HG02610 (cell line): ENCODE measurements around the gene APOA4.

Experiments
- ATAC-seq: cut with Tn5 transposase; IDR thresholded peaks from one replicate; pipeline ENCODE4 v1.9.1; 2021; ENCODE audit warnings: mild to moderate bottlenecking, moderate library complexity; ENCODE audit not compliant: unreplicated experiment

Gene APOA4

DNA sequence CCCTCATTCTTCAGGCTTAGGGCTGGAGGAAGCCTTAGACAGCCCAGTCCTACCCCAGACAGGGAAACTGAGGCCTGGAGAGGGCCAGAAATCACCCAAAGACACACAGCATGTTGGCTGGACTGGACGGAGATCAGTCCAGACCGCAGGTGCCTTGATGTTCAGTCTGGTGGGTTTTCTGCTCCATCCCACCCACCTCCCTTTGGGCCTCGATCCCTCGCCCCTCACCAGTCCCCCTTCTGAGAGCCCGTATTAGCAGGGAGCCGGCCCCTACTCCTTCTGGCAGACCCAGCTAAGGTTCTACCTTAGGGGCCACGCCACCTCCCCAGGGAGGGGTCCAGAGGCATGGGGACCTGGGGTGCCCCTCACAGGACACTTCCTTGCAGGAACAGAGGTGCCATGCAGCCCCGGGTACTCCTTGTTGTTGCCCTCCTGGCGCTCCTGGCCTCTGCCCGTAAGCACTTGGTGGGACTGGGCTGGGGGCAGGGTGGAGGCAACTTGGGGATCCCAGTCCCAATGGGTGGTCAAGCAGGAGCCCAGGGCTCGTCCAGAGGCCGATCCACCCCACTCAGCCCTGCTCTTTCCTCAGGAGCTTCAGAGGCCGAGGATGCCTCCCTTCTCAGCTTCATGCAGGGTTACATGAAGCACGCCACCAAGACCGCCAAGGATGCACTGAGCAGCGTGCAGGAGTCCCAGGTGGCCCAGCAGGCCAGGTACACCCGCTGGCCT lies 7.2 kb upstream of the APOA4 start:
- ATAC-seq = no peak

- ATAC-seq = no peak
These were observed 6.5 kb upstream of the APOA4 start, which contains the start of gene APOC3 for GRCh38 chr11:116829525-116830183. APOC3 (plus strand) TSS chr11:116829907; CDS start chr11:116830583, 676 bp downstream.

DNA sequence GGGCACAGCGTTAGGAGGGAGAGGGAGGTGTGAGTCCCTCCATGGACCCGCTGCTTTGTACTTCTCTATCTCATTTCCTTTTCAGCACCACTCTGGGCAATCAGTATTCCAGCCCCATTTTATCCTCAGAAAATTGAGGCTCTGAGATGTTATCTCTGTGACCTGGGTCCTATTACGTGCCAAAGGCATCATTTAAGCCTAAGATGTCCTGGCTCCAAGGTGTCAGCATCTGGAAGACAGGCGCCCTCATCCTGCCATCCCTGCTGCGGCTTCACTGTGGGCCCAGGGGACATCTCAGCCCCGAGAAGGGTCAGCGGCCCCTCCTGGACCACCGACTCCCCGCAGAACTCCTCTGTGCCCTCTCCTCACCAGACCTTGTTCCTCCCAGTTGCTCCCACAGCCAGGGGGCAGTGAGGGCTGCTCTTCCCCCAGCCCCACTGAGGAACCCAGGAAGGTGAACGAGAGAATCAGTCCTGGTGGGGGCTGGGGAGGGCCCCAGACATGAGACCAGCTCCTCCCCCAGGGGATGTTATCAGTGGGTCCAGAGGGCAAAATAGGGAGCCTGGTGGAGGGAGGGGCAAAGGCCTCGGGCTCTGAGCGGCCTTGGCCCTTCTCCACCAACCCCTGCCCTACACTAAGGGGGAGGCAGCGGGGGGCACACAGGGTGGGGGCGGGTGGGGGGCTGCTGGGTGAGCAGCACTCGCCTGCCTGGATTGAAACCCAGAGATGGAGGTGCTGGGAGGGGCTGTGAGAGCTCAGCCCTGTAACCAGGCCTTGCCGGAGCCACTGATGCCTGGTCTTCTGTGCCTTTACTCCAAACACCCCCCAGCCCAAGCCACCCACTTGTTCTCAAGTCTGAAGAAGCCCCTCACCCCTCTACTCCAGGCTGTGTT lies 5.8 kb upstream of the APOA4 start:
- no peak for ATAC-seq

DNA sequence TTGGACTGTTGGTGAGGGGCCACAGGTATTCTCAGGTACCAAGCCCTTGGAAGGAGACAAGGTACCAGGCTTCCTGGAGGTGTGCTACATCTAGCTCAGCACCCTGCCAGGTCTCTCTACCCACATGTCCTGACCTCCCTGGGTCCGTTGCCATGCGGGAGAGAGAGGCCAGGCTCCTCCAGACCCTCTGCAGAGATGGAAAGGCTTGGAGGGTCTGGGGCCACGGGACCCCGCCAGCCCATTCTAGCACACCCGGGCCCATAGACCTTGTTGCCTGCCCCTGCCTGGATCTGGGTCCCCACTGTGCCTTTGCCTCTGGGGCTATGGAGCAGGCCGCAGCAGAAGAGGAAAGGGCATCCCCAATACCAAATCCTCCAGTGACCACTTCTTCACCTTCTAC lies 4.4 kb upstream of the APOA4 start:
- ATAC-seq = no peak

DNA sequence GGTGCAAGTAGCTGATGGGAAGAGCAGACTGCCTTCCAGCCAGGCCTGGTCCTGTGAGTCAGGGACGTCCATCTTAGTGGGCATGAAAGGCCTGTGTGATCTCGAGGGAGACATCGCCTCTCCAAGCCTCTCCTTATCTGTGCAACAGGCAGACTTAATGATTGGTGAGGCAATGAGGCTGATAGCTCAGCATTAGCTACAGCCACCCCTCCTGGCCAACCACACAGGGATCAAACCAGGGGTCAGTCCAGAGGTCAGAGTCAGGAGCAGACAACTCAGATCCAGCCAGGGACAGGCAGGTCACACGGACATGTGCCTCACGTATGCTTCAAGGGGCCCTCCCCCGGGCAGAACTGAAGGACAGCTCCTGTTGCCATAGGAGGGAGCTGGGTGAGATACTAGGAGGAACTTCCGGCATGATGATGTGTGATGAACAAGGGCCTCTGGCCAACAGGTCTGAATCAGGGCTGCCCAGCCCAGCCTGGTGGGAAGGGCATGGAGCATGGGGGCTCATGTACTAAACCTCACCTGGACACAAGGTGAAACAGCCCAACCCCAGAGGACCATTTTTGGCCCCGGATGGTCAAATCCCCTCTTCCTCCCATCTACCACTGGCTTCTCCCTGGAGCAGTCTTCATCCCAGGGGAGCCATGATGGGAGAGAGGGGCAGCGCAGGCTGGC lies 3.8 kb upstream of the APOA4 start:
- ATAC-seq = no peak

DNA sequence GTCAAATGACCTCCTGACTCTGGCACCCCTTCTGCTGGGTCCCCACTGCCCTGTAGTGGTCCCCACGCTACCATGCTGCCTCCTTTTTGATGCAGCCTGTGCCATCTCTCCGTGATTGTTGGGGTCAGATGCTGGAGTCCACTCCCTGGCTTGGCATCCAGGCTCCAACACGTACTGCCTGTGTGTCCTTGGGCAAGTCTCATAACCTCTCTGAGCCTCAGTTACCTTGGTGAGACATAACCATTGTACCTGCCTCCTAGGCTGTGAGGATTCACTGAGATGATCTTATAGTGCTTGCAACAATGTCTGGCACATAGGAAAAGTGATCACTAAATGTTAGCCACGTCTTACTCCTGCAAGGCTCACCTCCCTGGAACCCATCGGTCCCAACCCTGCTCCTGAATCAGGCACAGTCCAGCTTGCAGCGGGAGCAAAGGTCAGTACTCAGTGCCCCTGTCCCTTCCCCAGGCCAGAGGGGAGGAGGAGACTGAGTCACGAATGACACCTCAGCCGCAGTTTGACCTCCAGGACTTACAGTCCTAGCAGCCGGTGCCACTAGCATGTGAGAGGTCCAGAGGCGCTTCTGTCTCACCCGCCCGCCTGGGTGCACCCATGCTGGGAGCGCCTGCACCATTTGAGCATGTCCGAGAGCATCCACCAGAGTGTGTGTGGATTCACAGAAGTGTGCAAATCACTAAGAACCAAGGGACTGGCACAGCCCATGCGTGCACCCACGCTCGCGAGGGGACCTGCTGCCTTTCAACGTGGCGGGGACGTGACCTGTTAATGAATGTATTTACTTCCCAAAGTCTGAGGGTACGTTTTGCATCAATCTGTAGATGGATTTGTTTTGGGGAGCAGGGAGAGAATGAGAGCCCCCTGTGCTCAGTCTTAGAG lies 3.0 kb upstream of the APOA4 start:
- ATAC-seq = no peak

DNA sequence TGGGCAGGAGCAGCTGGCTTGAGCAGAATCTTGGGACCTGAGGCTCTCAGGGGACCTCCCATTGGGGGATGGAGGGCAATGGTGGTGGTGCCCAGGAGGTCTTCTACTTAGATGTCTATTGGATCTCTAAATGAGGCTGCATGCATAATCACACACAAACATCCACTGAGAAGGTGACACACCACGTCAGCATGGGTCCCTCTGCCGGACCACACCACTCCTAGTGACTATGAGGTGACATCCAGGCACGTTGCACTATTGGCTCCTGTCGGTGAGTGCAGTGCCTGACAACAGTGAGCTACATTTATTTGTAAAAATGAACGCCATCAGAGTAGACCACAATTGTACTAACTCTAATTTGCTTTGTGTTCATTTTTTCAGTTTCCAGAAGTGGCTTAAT lies 2.3 kb upstream of the APOA4 start:
- no peak for ATAC-seq

GRCh38 chr11:116822575-116822974 lies 529 bp downstream of the APOA4 start:
- ATAC-seq = no peak

DNA sequence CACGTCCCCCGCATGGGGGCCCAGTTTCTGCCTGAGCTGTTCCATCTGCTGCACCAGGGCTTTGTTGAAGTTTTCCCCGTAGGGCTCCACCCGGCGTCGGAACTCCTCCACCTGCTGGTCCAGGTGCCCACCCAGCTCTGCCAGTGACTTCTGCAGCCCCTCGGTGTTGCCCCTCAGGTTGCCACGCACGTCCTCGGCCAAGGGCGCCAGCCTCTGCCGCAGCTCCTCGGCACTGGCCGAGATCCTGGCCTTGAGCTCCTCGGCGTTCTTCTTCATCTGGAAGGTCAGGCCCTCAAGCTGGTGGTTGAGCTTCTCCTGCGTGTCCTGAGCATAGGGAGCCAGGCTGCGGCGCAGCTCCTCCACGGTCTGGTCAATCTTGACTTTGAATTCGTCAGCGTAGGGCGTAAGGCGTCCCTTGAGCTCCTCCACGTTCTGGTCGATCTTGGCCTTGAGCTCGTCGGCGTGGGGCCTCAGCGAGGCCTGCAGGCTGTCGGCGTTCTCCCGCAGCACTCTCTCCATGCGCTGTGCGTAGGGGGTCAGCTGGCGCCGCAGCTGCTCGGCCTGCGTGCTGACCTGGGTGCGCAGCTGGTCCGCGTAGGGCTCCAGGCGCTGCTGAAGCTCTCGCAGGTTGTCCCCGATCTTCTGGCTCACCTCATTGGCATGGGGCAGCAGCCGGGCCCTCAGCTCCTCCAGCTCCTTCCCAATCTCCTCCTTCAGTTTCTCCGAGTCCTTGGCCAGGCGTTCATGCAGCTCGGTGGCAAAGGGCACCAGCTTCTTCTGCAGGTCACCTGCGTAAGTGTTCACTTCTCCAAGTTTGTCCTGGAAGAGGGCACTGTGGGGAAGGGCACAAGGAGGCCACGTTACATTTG lies 1.8 kb downstream of the APOA4 start:
- ATAC-seq = no peak

GRCh38 chr11:116819049-116819448 lies 4.1 kb downstream of the APOA4 start:
- ATAC-seq = no peak

- no peak for ATAC-seq
These were observed 8.6 kb downstream of the APOA4 start for GRCh38 chr11:116814502-116814901.

GRCh38 chr11:116813781-116814471 lies 9.2 kb downstream of the APOA4 start:
- no peak for ATAC-seq

GRCh38 chr11:116813170-116813569 lies 9.9 kb downstream of the APOA4 start:
- ATAC-seq = no peak

DNA sequence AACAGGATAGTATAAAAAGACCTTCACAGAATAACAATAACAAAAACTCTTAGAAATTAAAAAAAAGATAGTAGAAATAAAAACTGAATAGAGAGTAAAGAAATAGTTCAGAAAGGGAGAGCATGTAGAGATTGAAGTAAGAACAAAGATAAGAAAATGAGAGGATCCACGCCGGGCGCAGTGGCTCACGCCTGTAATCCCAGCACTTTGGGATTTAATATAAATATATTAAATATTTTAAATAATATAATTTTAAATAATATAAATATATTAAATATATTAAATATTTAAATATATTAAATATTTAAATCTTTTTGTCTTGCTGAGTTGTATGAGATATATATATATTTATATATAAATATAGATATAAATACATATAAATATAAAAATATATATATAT lies 11.0 kb downstream of the APOA4 start:
- no peak for ATAC-seq

DNA sequence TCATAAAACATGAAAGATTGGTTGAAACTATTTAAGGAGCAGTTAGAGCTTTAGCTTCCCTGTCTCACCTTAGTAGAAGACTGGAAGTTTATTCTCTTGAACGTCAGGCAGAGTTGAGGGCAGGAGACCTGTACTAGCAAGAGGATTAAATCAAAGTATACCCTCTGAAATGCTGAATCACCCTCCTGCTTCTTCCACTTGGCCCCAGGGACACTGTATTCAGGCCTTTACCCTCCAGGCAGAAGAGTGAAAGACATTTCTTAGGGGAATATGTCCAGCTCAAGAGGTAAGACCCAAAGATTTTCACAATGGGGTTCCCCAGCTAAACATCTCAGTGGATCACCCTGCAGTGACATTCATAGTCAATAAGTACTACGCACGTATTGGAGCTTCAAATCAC lies 11.9 kb downstream of the APOA4 start:
- ATAC-seq = no peak

- ATAC-seq = no peak
These were observed 14.6 kb downstream of the APOA4 start for GRCh38 chr11:116808262-116809175.

DNA sequence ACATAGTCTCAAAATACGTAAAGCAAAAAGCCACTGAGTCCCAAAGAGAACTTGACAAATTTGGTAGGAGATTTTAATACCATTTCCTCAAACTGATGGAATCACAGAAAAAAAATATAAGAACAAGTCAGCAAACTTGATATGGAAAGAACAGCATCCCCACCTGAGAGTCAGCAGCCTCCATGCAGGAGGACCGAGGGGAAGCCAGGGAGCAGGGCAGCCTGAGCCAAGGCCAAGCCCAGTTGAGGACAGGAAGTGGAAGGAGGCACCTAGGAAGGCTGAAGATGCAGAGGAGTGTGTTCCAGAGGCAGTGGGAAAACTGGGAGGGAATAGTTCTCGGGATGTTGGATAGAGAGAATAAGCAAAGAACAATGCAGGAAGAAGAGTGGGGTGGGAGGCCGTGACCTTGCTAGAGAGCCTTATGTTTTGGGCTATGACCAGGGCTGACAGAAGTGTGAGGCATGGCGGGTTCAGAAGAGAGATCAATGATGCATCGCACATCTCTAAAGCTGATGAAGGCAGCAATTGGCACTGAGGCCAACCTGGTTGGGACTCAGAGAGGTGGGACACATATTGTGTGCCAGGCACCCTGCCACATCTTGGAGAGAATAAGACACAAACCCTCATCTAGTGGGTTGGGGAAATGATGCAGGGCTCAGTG lies 15.4 kb downstream of the APOA4 start:
- ATAC-seq = no peak
